ENCODE data around the gene PRSS38.

Gene PRSS38

DNA sequence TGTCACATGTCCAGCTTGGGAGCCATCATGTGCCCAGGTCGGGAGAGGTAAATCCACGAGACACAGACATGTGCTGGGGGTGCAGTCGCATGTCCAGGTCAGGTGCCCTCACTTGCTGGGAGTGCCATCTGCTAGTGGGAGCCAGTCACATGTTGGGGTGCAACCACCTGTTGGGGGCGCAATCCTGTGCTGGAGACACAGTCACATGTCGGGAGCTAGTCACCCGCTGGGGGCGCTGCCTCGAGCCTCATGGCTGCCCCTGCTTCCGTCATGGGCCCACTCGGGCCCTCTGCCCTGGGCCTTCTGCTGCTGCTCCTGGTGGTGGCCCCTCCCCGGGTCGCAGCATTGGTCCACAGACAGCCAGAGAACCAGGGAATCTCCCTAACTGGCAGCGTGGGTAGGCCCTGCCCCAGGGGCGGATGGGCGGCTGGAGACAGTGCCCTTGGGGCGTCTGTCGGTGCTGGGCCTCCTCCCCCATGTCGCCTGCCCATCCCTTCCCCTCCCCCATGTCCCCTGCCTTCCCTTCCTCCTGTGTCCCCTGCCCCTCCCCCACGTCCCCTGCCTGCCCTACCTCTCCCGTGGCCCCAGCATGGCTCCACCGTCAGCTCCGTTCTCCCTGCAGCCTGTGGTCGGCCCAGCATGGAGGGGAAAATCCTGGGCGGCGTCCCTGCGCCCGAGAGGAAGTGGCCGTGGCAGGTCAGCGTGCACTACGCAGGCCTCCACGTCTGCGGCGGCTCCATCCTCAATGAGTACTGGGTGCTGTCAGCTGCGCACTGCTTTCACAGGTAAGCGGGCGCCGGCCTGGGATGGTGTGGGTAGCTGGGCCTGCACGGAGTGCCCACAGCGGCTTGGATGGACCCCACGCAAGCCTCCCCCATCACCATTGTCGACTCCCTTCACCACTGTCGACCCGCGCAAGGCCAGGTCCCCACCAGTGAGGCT lies at the start of gene PRSS38:
TSS of gene PRSS38 (plus strand) at position 208 of the 942 bp plus-strand sequence. CDS start at position 250, 42 bp downstream.
- Mint-ChIP-seq H3K36me3 (no peaks in the 10 kb centered on the region), H3K4me3 (no peak within 1 kb of the TSS), H3K9me3 (peaks cover 13% of the 10 kb centered on the region), H3K27ac (peak within 1 kb of the TSS; percentile 73), H3K4me1 (peaks cover 14% of the 10 kb centered on the region)
- ATAC-seq (no peak), DNase-seq (ENCODE audit: low spot score in 2 of 2) (no peak)

DNA sequence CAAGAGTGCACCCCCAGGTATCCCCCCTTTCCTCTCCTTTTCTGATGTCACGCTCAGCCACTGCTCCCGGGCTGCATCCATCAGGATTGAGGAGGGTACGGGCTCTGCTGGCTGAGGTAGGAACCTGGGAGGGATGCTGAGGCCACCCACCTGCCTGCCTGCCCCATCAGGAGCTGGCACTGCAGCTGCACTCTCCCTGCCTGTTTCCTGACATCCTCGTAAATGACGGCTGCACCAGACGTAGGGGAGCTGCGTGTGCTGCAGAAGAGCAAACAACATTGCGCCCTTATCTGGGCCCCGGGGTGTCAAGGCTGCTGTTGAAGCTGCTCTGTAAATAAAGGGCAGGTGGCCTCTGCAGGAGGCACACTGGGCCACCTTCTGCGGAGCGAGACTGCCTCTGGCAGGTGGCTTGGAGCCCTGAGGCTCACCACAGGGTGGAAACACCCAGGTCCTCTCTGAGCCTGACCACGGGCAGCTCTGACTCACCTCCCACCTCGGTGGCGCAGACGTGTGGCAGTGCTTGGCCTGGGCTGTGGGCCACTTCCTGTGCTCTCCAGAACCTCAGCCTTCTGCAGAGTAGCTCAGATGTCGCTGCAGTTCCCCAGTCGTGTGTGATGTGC lies 49.4 kb upstream of the PRSS38 start:
- peak; percentile 68 to 89 for DNase-seq (ENCODE audit: low spot score in 2 of 2)
- ATAC-seq, result peak; percentile 94
- Mint-ChIP-seq H3K4me1 (peaks cover 76% of the 10 kb centered on the region), H3K27ac (peak overlapping the region; percentile 65), H3K9me3 (no peaks in the 10 kb centered on the region), H3K4me3 (peak overlapping the region; percentile 63), H3K36me3 (peaks cover 42% of the 10 kb centered on the region)

- ATAC-seq (no peak), DNase-seq (ENCODE audit: low spot score in 2 of 2) (peak in 1 of 2 donors; percentile 57)
- Mint-ChIP-seq H3K4me3 (peak overlapping the region; percentile 63), H3K4me1 (peaks cover 69% of the 10 kb centered on the region), H3K9me3 (no peaks in the 10 kb centered on the region), H3K27ac (peak overlapping the region; percentile 65), H3K36me3 (peaks cover 37% of the 10 kb centered on the region)
These were observed 48.7 kb upstream of the PRSS38 start for GRCh38 chr1:227766653-227767277.

GRCh38 chr1:227767401-227768124 lies 47.9 kb upstream of the PRSS38 start:
- Mint-ChIP-seq H3K36me3 (peaks cover 35% of the 10 kb centered on the region), H3K9me3 (no peaks in the 10 kb centered on the region), H3K27ac (peak overlapping the region; percentile 32), H3K4me1 (peaks cover 67% of the 10 kb centered on the region), H3K4me3 (peak overlapping the region; percentile 63)
- ATAC-seq (no peak), DNase-seq (ENCODE audit: low spot score in 2 of 2) (no peak)

DNA sequence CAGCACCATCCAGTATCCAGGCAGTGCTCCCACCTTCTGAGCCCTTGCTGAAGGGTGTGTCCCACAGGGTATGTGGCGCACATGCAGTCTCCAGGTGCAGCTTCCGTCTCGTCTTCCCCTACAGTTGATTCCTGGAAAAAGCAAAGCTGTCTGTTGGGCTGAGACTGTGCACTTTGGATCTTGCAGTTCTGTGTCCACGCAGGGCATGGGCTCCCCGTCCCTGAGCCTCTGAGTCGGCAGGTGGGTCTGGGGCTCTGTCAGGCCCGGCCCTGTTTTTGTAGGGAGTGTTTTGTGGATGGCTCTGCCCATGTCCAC lies 47.4 kb upstream of the PRSS38 start:
- Mint-ChIP-seq H3K4me3 (no peak overlapping the region), H3K36me3 (peaks cover 29% of the 10 kb centered on the region), H3K4me1 (peaks cover 64% of the 10 kb centered on the region), H3K27ac (peak overlapping the region; percentile 32), H3K9me3 (no peaks in the 10 kb centered on the region)
- no peak for ATAC-seq
- no peak for DNase-seq (ENCODE audit: low spot score in 2 of 2)

GRCh38 chr1:227768640-227769039 lies 46.8 kb upstream of the PRSS38 start:
- H3K36me3 Mint-ChIP-seq, result peaks cover 26% of the 10 kb centered on the region
- ATAC-seq, result no peak
- H3K27ac Mint-ChIP-seq, result no peak overlapping the region
- H3K9me3 Mint-ChIP-seq, result no peaks in the 10 kb centered on the region
- peaks cover 62% of the 10 kb centered on the region for H3K4me1 Mint-ChIP-seq
- no peak overlapping the region for H3K4me3 Mint-ChIP-seq
- DNase-seq (ENCODE audit: low spot score in 2 of 2), result no peak

- H3K36me3 Mint-ChIP-seq, result peaks cover 26% of the 10 kb centered on the region
- H3K9me3 Mint-ChIP-seq, result no peaks in the 10 kb centered on the region
- H3K27ac Mint-ChIP-seq, result no peak overlapping the region
- no peak overlapping the region for H3K4me3 Mint-ChIP-seq
- ATAC-seq (no peak), DNase-seq (ENCODE audit: low spot score in 2 of 2) (no peak)
- peaks cover 62% of the 10 kb centered on the region for H3K4me1 Mint-ChIP-seq
These were observed 46.2 kb upstream of the PRSS38 start for GRCh38 chr1:227769047-227769935.

- H3K9me3 Mint-ChIP-seq, result no peaks in the 10 kb centered on the region
- peaks cover 64% of the 10 kb centered on the region for H3K4me1 Mint-ChIP-seq
- peaks cover 31% of the 10 kb centered on the region for H3K36me3 Mint-ChIP-seq
- H3K4me3 Mint-ChIP-seq, result no peak overlapping the region
- DNase-seq (ENCODE audit: low spot score in 2 of 2), result no peak
- H3K27ac Mint-ChIP-seq, result peak overlapping the region; percentile 5
- ATAC-seq, result no peak
These were observed 45.5 kb upstream of the PRSS38 start for GRCh38 chr1:227769936-227770494.

GRCh38 chr1:227770812-227771211 lies 44.7 kb upstream of the PRSS38 start:
- H3K27ac Mint-ChIP-seq, result no peak overlapping the region
- DNase-seq (ENCODE audit: low spot score in 2 of 2) (no peak), ATAC-seq (no peak)
- H3K9me3 Mint-ChIP-seq, result no peaks in the 10 kb centered on the region
- peaks cover 31% of the 10 kb centered on the region for H3K36me3 Mint-ChIP-seq
- H3K4me1 Mint-ChIP-seq, result peaks cover 60% of the 10 kb centered on the region
- no peak overlapping the region for H3K4me3 Mint-ChIP-seq

- Mint-ChIP-seq H3K9me3 (no peaks in the 10 kb centered on the region), H3K36me3 (peaks cover 30% of the 10 kb centered on the region), H3K4me1 (peaks cover 59% of the 10 kb centered on the region), H3K4me3 (no peak overlapping the region), H3K27ac (no peak overlapping the region)
- ATAC-seq (no peak), DNase-seq (ENCODE audit: low spot score in 2 of 2) (no peak)
These were observed 44.1 kb upstream of the PRSS38 start for GRCh38 chr1:227771326-227771725.

DNA sequence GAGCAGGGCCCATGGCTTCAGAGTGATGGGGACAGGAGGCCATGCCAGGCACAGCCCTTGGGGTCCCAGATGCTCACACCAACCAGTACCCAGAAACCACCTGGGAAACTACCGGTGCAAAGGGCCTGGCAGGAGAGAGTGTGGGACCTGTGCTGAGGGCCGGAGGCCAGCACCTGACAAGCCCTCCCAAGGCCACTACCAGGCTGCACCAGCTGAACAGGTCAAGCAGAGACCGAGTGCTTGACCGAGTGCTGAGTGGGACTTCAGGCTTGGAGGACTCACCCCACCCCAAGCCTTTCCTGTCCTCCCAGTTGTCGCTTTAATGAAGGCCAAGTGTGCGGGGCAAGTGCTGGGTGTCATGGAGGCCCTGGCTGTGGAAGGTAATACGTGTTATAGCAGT lies 43.7 kb upstream of the PRSS38 start:
- Mint-ChIP-seq H3K36me3 (peaks cover 30% of the 10 kb centered on the region), H3K4me1 (peaks cover 58% of the 10 kb centered on the region), H3K9me3 (no peaks in the 10 kb centered on the region), H3K4me3 (no peak overlapping the region), H3K27ac (no peak overlapping the region)
- ATAC-seq (no peak), DNase-seq (ENCODE audit: low spot score in 2 of 2) (no peak)

GRCh38 chr1:227773558-227773957 lies 41.9 kb upstream of the PRSS38 start:
- peak overlapping the region; percentile 43 for H3K27ac Mint-ChIP-seq
- H3K4me3 Mint-ChIP-seq, result peak overlapping the region; percentile 23
- no peak for ATAC-seq
- no peak for DNase-seq (ENCODE audit: low spot score in 2 of 2)
- H3K4me1 Mint-ChIP-seq, result peaks cover 40% of the 10 kb centered on the region
- no peaks in the 10 kb centered on the region for H3K9me3 Mint-ChIP-seq
- H3K36me3 Mint-ChIP-seq, result peaks cover 22% of the 10 kb centered on the region

- no peak for DNase-seq (ENCODE audit: low spot score in 2 of 2)
- ATAC-seq, result peak; percentile 82
- Mint-ChIP-seq H3K4me3 (peak overlapping the region; percentile 23), H3K9me3 (no peaks in the 10 kb centered on the region), H3K36me3 (peaks cover 16% of the 10 kb centered on the region), H3K4me1 (peaks cover 36% of the 10 kb centered on the region), H3K27ac (peak overlapping the region; percentile 43)
These were observed 41.3 kb upstream of the PRSS38 start for GRCh38 chr1:227774051-227774731.
